HG03469 (cell line): ENCODE results near the gene ABHD17A.
"Not testable (repeated sequence)": the region's sequence is repeated elsewhere in the genome, so short reads cannot be mapped to it uniquely, and the experiment has no call there.

Experiments
- ATAC-seq: cut with Tn5 transposase; IDR thresholded peaks from one replicate; pipeline ENCODE4 v1.9.1; 2021; ENCODE audit warnings: mild to moderate bottlenecking, moderate library complexity, moderate number of reproducible peaks; ENCODE audit not compliant: unreplicated experiment

ABHD17A gene

GRCh38 chr19:1911098-1911497 is 25.8 kb upstream of the ABHD17A start:
- ATAC-seq: no peak

- no peak for ATAC-seq
Observed at GRCh38 chr19:1910177-1910576, 24.9 kb upstream of the ABHD17A start.

- ATAC-seq: no peak
Observed at GRCh38 chr19:1909761-1910080, 24.4 kb upstream of the ABHD17A start.

- no peak for ATAC-seq
Observed at GRCh38 chr19:1908364-1908678, 23.0 kb upstream of the ABHD17A start.

- ATAC-seq: no peak
Observed at GRCh38 chr19:1907563-1908363, 22.5 kb upstream of the ABHD17A start.

GRCh38 chr19:1906985-1907562 is 21.8 kb upstream of the ABHD17A start:
- ATAC-seq: no peak

- ATAC-seq: no peak
Observed at GRCh38 chr19:1905863-1906375, 20.6 kb upstream of the ABHD17A start.

GRCh38 chr19:1905110-1905862 is 20.0 kb upstream of the ABHD17A start, which contains the start of the genes ADAT3 and SCAMP4:
Gene ADAT3 (plus strand): TSS chr19:1905399. CDS start chr19:1912048, 6,649 bp downstream.
Gene SCAMP4 (plus strand): TSS chr19:1905399. CDS start chr19:1915020, 9,621 bp downstream.
- ATAC-seq: peak; percentile 42

GRCh38 chr19:1904860-1905109 is 19.5 kb upstream of the ABHD17A start:
- no peak for ATAC-seq

- no peak for ATAC-seq
Observed at GRCh38 chr19:1902923-1903322, 17.6 kb upstream of the ABHD17A start.

GRCh38 chr19:1901940-1902404 is 16.7 kb upstream of the ABHD17A start:
- no peak for ATAC-seq

- ATAC-seq: no peak
Observed at GRCh38 chr19:1896508-1896907, 11.2 kb upstream of the ABHD17A start.

GRCh38 chr19:1893791-1894190 is 8.5 kb upstream of the ABHD17A start:
- no peak for ATAC-seq

GRCh38 chr19:1889907-1890306 is 4.6 kb upstream of the ABHD17A start:
- ATAC-seq: no peak

- ATAC-seq: no peak
Observed at GRCh38 chr19:1888385-1888784, 3.1 kb upstream of the ABHD17A start.

GRCh38 chr19:1886360-1886759 is 1.1 kb upstream of the ABHD17A start:
- ATAC-seq: not testable (repeated sequence)

- peak; percentile 7 for ATAC-seq
Observed at GRCh38 chr19:1884719-1885334, 469 bp downstream of the ABHD17A start.

- ATAC-seq: no peak
Observed at GRCh38 chr19:1884291-1884718, 991 bp downstream of the ABHD17A start.

GRCh38 chr19:1883784-1884183 is 1.5 kb downstream of the ABHD17A start:
- no peak for ATAC-seq

GRCh38 chr19:1882786-1883692 is 2.3 kb downstream of the ABHD17A start:
- ATAC-seq: no peak
